Stimulated activated CD4-positive, alpha-beta T cell treated with anti-CD3 and anti-CD28 coated beads, TNF-alpha, amount 100 ng/mL, for 4 hours (primary cell): Measurements from ENCODE around the gene SNTB2.
"Not testable (repeated sequence)": the region's sequence is repeated elsewhere in the genome, so short reads cannot be mapped to it uniquely, and the experiment has no call there.

Source experiments
- DNase-seq, 3 experiments: peaks; one replicate each; pipeline ENCODE4 v3.0.0-alpha.2; 2020; ENCODE audit warnings: low read depth in 3 of 3

The SNTB2 gene

GRCh38 chr16:69236319-69236718 is 49.4 kb downstream of the SNTB2 start:
- DNase-seq, result no peak

GRCh38 chr16:69237296-69237695 is 50.3 kb downstream of the SNTB2 start:
- no peak for DNase-seq

GRCh38 chr16:69239851-69240250 is 52.9 kb downstream of the SNTB2 start:
- no peak for DNase-seq

GRCh38 chr16:69240331-69240730 is 53.4 kb downstream of the SNTB2 start:
- DNase-seq, result no peak

- DNase-seq, result no peak
Measured at GRCh38 chr16:69241926-69242325, 55.0 kb downstream of the SNTB2 start.

GRCh38 chr16:69243479-69243878 is 56.5 kb downstream of the SNTB2 start:
- DNase-seq, result no peak

- DNase-seq, result no peak
Measured at GRCh38 chr16:69244336-69244735, 57.4 kb downstream of the SNTB2 start.

- no peak for DNase-seq
Measured at GRCh38 chr16:69250081-69250480, 63.1 kb downstream of the SNTB2 start.

- no peak for DNase-seq
Measured at GRCh38 chr16:69253870-69254341, 66.9 kb downstream of the SNTB2 start.

- DNase-seq, result not testable (repeated sequence)
Measured at GRCh38 chr16:69259428-69259764, 72.4 kb downstream of the SNTB2 start.

- no peak for DNase-seq
Measured at GRCh38 chr16:69260019-69260418, 73.1 kb downstream of the SNTB2 start.

- DNase-seq, result no peak
Measured at GRCh38 chr16:69260506-69260905, 73.5 kb downstream of the SNTB2 start.

GRCh38 chr16:69266334-69267063 is 79.5 kb downstream of the SNTB2 start:
- DNase-seq, result no peak

GRCh38 chr16:69267633-69268032 is 80.7 kb downstream of the SNTB2 start:
- no peak for DNase-seq

- no peak for DNase-seq
Measured at GRCh38 chr16:69270395-69270794, 83.4 kb downstream of the SNTB2 start.

- no peak for DNase-seq
Measured at GRCh38 chr16:69270831-69271230, 83.9 kb downstream of the SNTB2 start.

- no peak for DNase-seq
Measured at GRCh38 chr16:69273009-69273408, 86.0 kb downstream of the SNTB2 start.

- no peak for DNase-seq
Measured at GRCh38 chr16:69274699-69275235, 87.8 kb downstream of the SNTB2 start.

GRCh38 chr16:69276148-69277115 is 89.5 kb downstream of the SNTB2 start:
- no peak for DNase-seq

- DNase-seq, result no peak
Measured at GRCh38 chr16:69277413-69277812, 90.4 kb downstream of the SNTB2 start.

GRCh38 chr16:69283851-69284250 is 96.9 kb downstream of the SNTB2 start:
- no peak for DNase-seq

- no peak for DNase-seq
Measured at GRCh38 chr16:69285240-69285639, 98.3 kb downstream of the SNTB2 start.
